K562 (cell line): ENCODE data around the gene BPI. TPM values are rescaled to one million over a fixed set of nuclear protein-coding genes. Genes with fewer than 3 reads are reported as not detected.

Experiments used
- AFF1 ChIP-seq, 2 experiments: fragments of 450-650 bp; IDR thresholded peaks; 2 replicates each; pipeline ENCODE4 v1.6.1; 2018; ENCODE audit warnings: mild to moderate bottlenecking in 2 of 2, low read depth in 1 of 2; ENCODE audit not compliant: partially characterized antibody in 2 of 2
- BACH1 ChIP-seq: fragments of 200-800 bp; sonication (Bioruptor generic); IDR thresholded peaks from 2 replicates; pipeline ENCODE4 v1.6.1; 2016; ENCODE audit warnings: missing genetic modification characterization, missing compliant biosample characterization
- CEBPB ChIP-seq: fragments of 450-650 bp; IDR thresholded peaks from 2 replicates; pipeline ENCODE4 v1.6.1; 2016; ENCODE audit warnings: missing genetic modification characterization, missing compliant biosample characterization
- CHD2 ChIP-seq: IDR thresholded peaks from 2 replicates; pipeline ENCODE4 v1.6.1; 2011; ENCODE audit warnings: low read depth, low read length
- CHD4 ChIP-seq: fragments of 200-600 bp; sonication (generic); IDR thresholded peaks from 3 replicates; pipeline ENCODE4 v1.6.1; 2012; ENCODE audit warnings: low read depth, mild to moderate bottlenecking, mixed read lengths, low read length, inconsistent platforms; ENCODE audit not compliant: insufficient read depth, insufficient replicate concordance, poor library complexity, severe bottlenecking
- DEAF1 ChIP-seq: fragments of 450-650 bp; formaldehyde crosslinking; IDR thresholded peaks from 2 replicates; pipeline ENCODE4 v1.4.0; 2020; ENCODE audit warnings: mild to moderate bottlenecking, moderate library complexity
- ETV1 ChIP-seq: fragments of 450-650 bp; conservative IDR thresholded peaks from 2 replicates; pipeline ENCODE4 v1.6.1; 2016; ENCODE audit warnings: missing genetic modification characterization, control low read depth, low read depth, missing compliant biosample characterization
- FIP1L1 ChIP-seq: fragments of 200-400 bp; formaldehyde crosslinking; IDR thresholded peaks from 2 replicates; pipeline ENCODE4 v1.6.1; 2018; ENCODE audit warnings: mild to moderate bottlenecking, low read depth, low read length; ENCODE audit not compliant: poor library complexity, severe bottlenecking
- FOXJ2 ChIP-seq: fragments of 200-800 bp; sonication (Bioruptor generic); IDR thresholded peaks from 2 replicates; pipeline ENCODE4 v1.6.1; 2016; ENCODE audit warnings: missing genetic modification characterization, missing compliant biosample characterization
- GATA2 ChIP-seq: sonication (generic); formaldehyde crosslinking; IDR thresholded peaks from 2 replicates; pipeline ENCODE4 v1.4.0; 2020; ENCODE audit warnings: mild to moderate bottlenecking, missing genetic modification reagents
- HLTF ChIP-seq: fragments of 450-650 bp; IDR thresholded peaks from 2 replicates; pipeline ENCODE4 v1.6.1; 2016
- KLF1 ChIP-seq: fragments of 450-650 bp; IDR thresholded peaks from 2 replicates; pipeline ENCODE4 v1.6.1; 2016; ENCODE audit warnings: missing genetic modification characterization, missing compliant biosample characterization
- NELFE ChIP-seq: IDR thresholded peaks from 2 replicates; pipeline ENCODE4 v1.6.1; 2011; ENCODE audit warnings: mild to moderate bottlenecking; ENCODE audit not compliant: insufficient read depth, insufficient read length
- SIRT6 ChIP-seq: IDR thresholded peaks from one replicate; pipeline ENCODE4 v1.6.1; 2012; ENCODE audit warnings: low read depth, mild to moderate bottlenecking, control low read depth, inconsistent platforms, low read length, moderate library complexity
- XRCC3 ChIP-seq: fragments of 450-650 bp; IDR thresholded peaks from 2 replicates; pipeline ENCODE4 v1.6.1; 2017; ENCODE audit warnings: mild to moderate bottlenecking, moderate library complexity
- ZNF12 ChIP-seq: sonication (generic); formaldehyde crosslinking; IDR thresholded peaks from 2 replicates; pipeline ENCODE4 v1.4.0; 2020; ENCODE audit warnings: mild to moderate bottlenecking, missing genetic modification reagents
- ZNF695 ChIP-seq: fragments of 450-650 bp; formaldehyde crosslinking; IDR thresholded peaks from 2 replicates; pipeline ENCODE4 v1.4.0; 2020; ENCODE audit warnings: mild to moderate bottlenecking, moderate library complexity
- ZNF76 ChIP-seq: fragments of 250-450 bp; sonication (Bioruptor Pico); IDR thresholded peaks from 2 replicates; pipeline ENCODE4 v1.4.0; 2020; ENCODE audit warnings: mild to moderate bottlenecking, moderate library complexity, borderline replicate concordance
- ZNF764 ChIP-seq: fragments of 250-450 bp; sonication (Bioruptor Pico); IDR thresholded peaks from 2 replicates; pipeline ENCODE4 v1.4.0; 2020; ENCODE audit warnings: low read depth, mild to moderate bottlenecking, moderate library complexity
- ZNF778 ChIP-seq: fragments of 450-650 bp; formaldehyde crosslinking; IDR thresholded peaks from 2 replicates; pipeline ENCODE4 v1.4.0; 2020; ENCODE audit warnings: mild to moderate bottlenecking, moderate library complexity
- ZNF830 ChIP-seq: fragments of 250-450 bp; sonication (Bioruptor Pico); IDR thresholded peaks from 2 replicates; pipeline ENCODE4 v1.5.0; 2021; ENCODE audit warnings: mild to moderate bottlenecking
- polyA plus RNA-seq, 8 experiments: library from polyadenylated mRNA; depleted of rRNA in 4 of 8; stranded (reverse) in 5 of 8; unstranded in 3 of 8; fragments of >200 nt; fragmentation: Nextera tagmentation in 2 of 8; fragmentation: Illumina TruSeq in 1 of 8; extraction: Ambion mirVana in 2 of 8; extraction: Trizol in 1 of 8; gene quantifications; 2 replicates each; pipeline versions ENCODE4 v1.2.1 to v1.2.3, GENCODE V29; 2011 to 2014; ENCODE audit warnings: inconsistent platforms in 1 of 8, missing spikeins in 1 of 8
- total RNA-seq, 7 experiments: library from RNA; depleted of rRNA in 6 of 7; stranded (reverse); fragments of >200 nt in 6 of 7; fragmentation: Illumina TruSeq in 2 of 7; extraction: Trizol in 2 of 7; gene quantifications; 2 replicates each; pipeline versions ENCODE4 v1.2.1 to v1.2.3, GENCODE V29; 2011 to 2021; ENCODE audit warnings: low replicate concordance in 1 of 7

Gene BPI
- total and polyA plus RNA-seq, 9 of the 15 experiments (the other 6 are each of a cell fraction or from before 2014, with no cell fraction given), result not detected

- TF ChIP-seq ZNF764 (no peak), ZNF76 (CRISPR knock-in tag) (no peak), SIRT6 (no peak), FIP1L1 (no peak), AFF1 (IDR thresholded peaks at IDR 0.05; ENCODE audit: low read depth in 1 of 2, partially characterized antibody in 2 of 2) (no peak), HLTF (no peak), NELFE (no peak), ZNF830 (CRISPR knock-in tag) (no peak), BACH1 (tag) (peak; percentile 85), XRCC3 (no peak), KLF1 (tag) (0 out of 2 replicates have a peak, but pooled peaks have one; percentile 14), ZNF12 (CRISPR knock-in tag) (no peak), ETV1 (tag) (peak; percentile 61), ZNF778 (no peak), GATA2 (CRISPR knock-in tag) (no peak; the same call in 1 of the 2 replicates), DEAF1 (CRISPR knock-in tag) (no peak), CEBPB (no peak), CHD2 (no peak), ZNF695 (CRISPR knock-in tag) (no peak), CHD4 (no peak), FOXJ2 (tag) (no peak)
These were observed 53.8 kb downstream of the BPI start (continued) for GRCh38 chr20:38357653-38358207.
